HL-60/S4 (cell line): ENCODE measurements around the gene SNX1.
"Not testable (repeated sequence)": the region's sequence is repeated elsewhere in the genome, so short reads cannot be mapped to it uniquely, and the experiment has no call there.

ENCODE experiments used
- in situ Hi-C: fragments of 300-500 bp; cut with MboI; formaldehyde crosslinking; loops from 2 replicates; pipeline ENCODE4 v1.14.3; 2022; ENCODE audit warnings: low sequenced_read_pairs

SNX1 gene

GRCh38 chr15:64071931-64072765, 23.6 kb upstream of the SNX1 start:
- in situ Hi-C loops, result loop anchor here (10.0 to 25.0 kb wide), 3 partner anchors 327 to 610 kb away; no protein-coding TSS in a partner anchor

DNA sequence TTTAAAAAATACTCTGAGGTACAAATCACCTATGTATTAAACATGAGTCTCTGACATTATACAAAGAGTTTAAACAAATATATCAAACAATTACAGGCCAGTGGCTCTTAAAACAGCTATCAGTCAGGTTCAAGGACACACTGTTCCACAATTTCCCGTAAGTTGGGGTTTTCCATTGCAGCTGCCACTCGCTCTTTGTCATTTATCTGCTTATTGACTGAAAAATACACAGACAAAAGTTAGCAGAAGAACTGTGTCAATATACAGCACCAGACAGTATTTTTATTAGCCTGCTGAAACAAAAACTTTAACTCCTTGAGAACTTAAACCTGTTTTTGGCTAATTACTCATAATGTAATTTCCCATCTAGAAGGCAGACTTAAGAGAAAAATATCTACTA, 23.0 kb upstream of the SNX1 start:
- in situ Hi-C loops, result loop anchor here (10.0 to 25.0 kb wide), 3 partner anchors 328 to 611 kb away; no protein-coding TSS in a partner anchor

- in situ Hi-C loops, result loop anchor here (10.0 to 25.0 kb wide), 3 partner anchors 329 to 611 kb away; no protein-coding TSS in a partner anchor
Measured at GRCh38 chr15:64073496-64073895, 22.3 kb upstream of the SNX1 start.

- in situ Hi-C loops, result no loop called here
Measured at GRCh38 chr15:64082757-64083156, 13.0 kb upstream of the SNX1 start.

- in situ Hi-C loops, result no loop called here
Measured at GRCh38 chr15:64089543-64090280, 6.1 kb upstream of the SNX1 start.

DNA sequence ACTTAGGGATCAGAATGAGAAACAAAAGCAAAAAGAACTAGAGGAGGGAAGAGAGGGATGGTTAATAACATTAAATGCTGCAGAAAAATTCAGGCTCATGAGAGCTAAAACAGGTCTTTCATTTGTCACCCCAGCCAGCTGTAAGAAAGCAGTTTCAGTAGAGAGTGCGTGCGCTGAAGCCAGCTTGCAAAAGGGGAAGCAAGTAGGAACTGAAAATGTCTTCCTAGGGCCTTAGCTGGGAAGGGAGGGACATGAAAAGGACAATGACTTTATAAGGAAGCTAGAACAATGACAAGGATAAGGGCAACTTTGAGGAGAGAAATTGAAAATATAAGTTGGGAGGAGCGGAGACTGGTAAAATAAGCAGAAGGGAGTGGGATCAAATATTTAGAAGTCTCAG, 5.3 kb upstream of the SNX1 start:
- in situ Hi-C loops, result no loop called here

DNA sequence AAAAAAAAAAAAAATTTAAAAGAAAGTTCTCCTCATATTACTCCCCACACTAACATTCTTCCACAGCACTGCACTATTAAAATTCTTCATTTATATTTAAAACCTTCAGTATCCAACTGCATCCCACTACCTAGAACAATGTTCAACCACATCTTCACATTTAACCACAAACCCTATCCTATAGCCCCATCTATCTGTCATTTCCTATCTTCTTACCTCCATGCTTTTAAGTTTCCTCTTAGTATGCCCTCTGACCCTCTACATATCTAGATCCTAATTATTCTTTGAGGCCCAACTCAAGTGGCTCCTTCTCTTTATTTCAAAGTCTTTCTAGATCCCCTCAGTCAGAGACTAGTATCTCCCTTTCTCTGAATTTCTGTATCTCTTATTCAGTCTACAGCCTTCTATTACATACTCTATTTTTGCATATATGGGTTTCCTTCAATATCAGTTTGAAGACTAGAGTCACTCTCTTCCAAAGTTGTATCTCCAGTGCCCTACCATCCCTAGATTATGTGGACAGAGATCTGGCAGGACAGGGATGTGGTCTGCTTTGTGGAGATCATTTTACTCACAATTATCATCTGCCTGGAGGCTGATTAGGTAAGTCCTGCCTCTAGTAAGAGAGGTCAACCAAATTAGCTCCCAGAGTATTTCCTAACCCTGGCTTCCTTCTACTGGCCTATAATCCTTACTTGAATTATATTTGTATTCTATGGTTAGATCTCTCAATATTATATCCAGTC, 3.5 kb upstream of the SNX1 start:
- in situ Hi-C loops, result no loop called here

- in situ Hi-C loops, result no loop called here
Measured at GRCh38 chr15:64092864-64093626, 2.7 kb upstream of the SNX1 start.

GRCh38 chr15:64093627-64094417, 2.0 kb upstream of the SNX1 start, which contains the start of gene CIAO2A:
Gene CIAO2A, minus strand, starts transcription at chr15:64093838. Its CDS starts 70 bp downstream, at chr15:64093768.
- in situ Hi-C loops, result no loop called here

DNA sequence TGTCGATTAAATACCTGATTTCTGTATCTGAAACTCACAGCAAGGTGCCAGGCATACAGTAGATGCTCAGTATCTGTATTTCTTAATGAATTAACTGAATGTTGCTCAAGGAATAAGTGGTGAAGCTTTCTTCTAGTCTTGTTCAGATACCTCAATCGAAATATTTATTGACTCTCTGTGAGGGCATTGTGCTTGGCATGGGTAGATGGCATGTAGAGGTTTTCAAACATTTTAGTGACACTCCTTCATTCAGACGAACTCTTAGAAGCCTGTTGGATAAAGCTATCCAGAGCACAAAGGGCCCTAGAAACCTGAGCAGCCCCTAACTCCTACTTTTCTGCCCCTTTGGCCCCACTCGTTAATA, 369 bp upstream of the SNX1 start:
- in situ Hi-C loops, result no loop called here

GRCh38 chr15:64096668-64097384, 1.0 kb downstream of the SNX1 start:
- in situ Hi-C loops, result no loop called here

DNA sequence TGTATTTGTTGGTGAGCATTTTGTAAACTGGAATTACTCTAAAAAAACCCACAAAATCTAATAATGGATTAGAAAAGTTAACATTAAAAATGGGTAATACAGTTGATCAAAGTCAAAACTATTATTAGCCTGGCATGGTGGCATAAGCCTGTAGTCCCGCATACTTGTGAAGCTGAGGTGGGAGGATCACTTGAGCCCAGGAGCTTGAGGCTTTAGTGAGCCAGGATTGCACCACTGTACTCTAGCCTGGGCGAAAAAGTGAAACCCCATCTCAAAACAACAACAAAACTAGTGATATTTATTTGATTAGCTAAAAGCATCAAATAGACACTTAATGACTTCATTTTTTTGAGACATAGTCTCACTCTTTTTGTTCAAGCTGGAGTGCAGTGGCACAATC, 3.6 kb downstream of the SNX1 start:
- in situ Hi-C loops, result no loop called here

GRCh38 chr15:64100958-64101357, 5.2 kb downstream of the SNX1 start:
- in situ Hi-C loops, result no loop called here

DNA sequence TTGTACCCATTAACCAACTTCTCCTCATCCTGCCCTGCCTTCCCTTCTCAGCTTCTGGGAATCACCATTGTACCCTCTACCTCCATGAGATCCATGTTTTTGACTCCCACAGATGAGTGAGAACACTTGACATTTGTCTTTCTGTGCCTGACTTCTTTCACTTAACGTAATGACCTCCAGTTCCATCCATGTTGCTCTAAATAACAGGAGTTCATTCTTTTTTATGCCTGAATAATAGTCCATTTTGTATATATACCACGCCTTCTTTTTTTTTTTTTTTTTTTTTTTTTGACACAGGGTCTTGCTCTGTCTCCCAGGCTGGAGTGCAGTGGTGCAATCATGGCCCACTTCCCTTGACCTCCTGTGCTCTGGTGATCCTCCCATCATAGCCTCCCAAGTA, 6.7 kb downstream of the SNX1 start:
- in situ Hi-C loops, result no loop called here

DNA sequence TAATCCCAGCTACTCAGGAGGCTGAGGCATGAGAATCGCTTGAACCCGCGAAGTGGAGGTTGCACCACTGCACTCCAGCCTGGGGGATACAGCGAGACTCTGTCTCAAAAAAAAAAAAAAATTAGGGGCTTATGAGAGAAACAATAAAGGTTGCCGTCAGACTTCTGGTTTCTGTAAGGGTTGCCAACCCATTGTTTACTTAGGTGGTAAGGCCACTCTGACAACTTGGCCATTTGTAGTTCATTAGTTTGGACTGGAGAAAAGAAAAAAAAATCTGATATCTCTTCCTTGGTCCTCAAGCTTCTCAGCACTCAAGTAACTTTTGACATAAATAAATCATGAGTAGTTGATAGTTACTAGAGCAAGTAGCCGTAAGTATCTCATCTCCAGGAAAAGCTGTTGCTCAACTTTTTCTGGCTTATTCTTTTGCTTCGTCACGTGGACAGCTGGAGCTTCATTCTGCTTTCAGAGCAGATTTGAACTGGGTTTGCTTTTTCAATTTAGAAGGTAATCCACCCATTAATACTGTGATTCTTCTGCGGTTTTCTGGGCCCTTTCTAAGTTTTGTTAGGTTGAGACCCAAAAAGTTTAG, 9.4 kb downstream of the SNX1 start:
- in situ Hi-C loops, result no loop called here

- in situ Hi-C loops, result no loop called here
Measured at GRCh38 chr15:64107337-64107736, 11.6 kb downstream of the SNX1 start.

- in situ Hi-C loops, result not testable (repeated sequence)
Measured at GRCh38 chr15:64110108-64110701, 14.4 kb downstream of the SNX1 start.

GRCh38 chr15:64110950-64111678, 15.3 kb downstream of the SNX1 start:
- in situ Hi-C loops, result no loop called here
